A549 (cell line): ENCODE results near the gene CNTN4. TPM values are rescaled to one million over a fixed set of nuclear protein-coding genes. Genes with fewer than 3 reads are reported as not detected.

Experiments
- ATAC-seq, 2 experiments: fragments of 200-7000 bp in 1 of 2; fragments of >200 bp in 1 of 2; cut with Nextera tagmentation in 1 of 2; cut with Tn5 transposase in 1 of 2; 3 replicates each; pipeline versions ENCODE4 v1.8.0 to v1.9.1; 2018 to 2020; ENCODE audit warnings: mild to moderate bottlenecking in 1 of 2, moderate library complexity in 1 of 2
- CTCF ChIA-PET: fragments of 300-600 bp; sonication (Branson Sonifier 250); formaldehyde crosslinking; extraction: SDS; loops from one replicate; lab custom pipeline; 2021; ENCODE audit warnings: antibody characterized with exemption, inconsistent platforms; lab: Yijun Ruan, JAX
- POLR2A ChIA-PET: fragments of 350-600 bp; formaldehyde crosslinking; extraction: SDS; loops from one replicate; lab custom pipeline; 2021; ENCODE audit warnings: antibody characterized with exemption, inconsistent platforms; lab: Yijun Ruan, JAX
- DNase-seq, 2 experiments: peaks; one replicate each; pipeline versions ENCODE4 v3.0.0 to v3.0.0-alpha.2; 2011 to 2016; ENCODE audit warnings: low read depth in 1 of 2, low spot score in 1 of 2
- FAIRE-seq: peaks from 2 replicates; lab custom pipeline; 2011; peaks lifted over from hg19 to GRCh38; lab: Jason Lieb, UNC
- H3K27ac ChIP-seq, 2 experiments: fragments of >200 bp; sonication (Bioruptor Twin); formaldehyde crosslinking; 3 replicates each; pipeline ENCODE4 v1.5.1; 2016 to 2017
- H3K4me1 ChIP-seq: fragments of >200 bp; sonication (Bioruptor Twin); formaldehyde crosslinking; 3 replicates; pipeline ENCODE4 v1.6.1; 2016
- H3K4me2 ChIP-seq: fragments of >200 bp; sonication (Bioruptor Twin); formaldehyde crosslinking; 3 replicates; pipeline ENCODE4 v1.6.1; 2016
- H3K4me3 ChIP-seq: fragments of >200 bp; sonication (Bioruptor Twin); formaldehyde crosslinking; 3 replicates; pipeline ENCODE4 v1.5.1; 2016
- H3K9me3 ChIP-seq: fragments of >200 bp; sonication (Bioruptor Twin); formaldehyde crosslinking; 3 replicates; pipeline ENCODE4 v1.6.1; 2016
- BCL3 ChIP-seq: fragments of >200 bp; sonication (Bioruptor Twin); formaldehyde crosslinking; IDR thresholded peaks from 3 replicates; pipeline ENCODE4 v1.6.1; 2016
- CTCF ChIP-seq: fragments of >200 bp; sonication (Bioruptor Twin); formaldehyde crosslinking; IDR thresholded peaks from 3 replicates; pipeline ENCODE4 v1.5.1; 2016
- EHF ChIP-seq: fragments of 250-450 bp; sonication (Bioruptor Pico); IDR thresholded peaks from 2 replicates; pipeline ENCODE4 v1.5.0; 2020; ENCODE audit warnings: mild to moderate bottlenecking
- FOSB ChIP-seq: fragments of 250-450 bp; sonication (Bioruptor Pico); IDR thresholded peaks from 2 replicates; pipeline ENCODE4 v1.5.0; 2020; ENCODE audit warnings: mild to moderate bottlenecking, moderate library complexity
- FOSL2 ChIP-seq, 2 experiments: fragments of 450-650 bp in 1 of 2; fragments of >200 bp in 1 of 2; sonication (Bioruptor Twin) in 1 of 2; formaldehyde crosslinking; IDR thresholded peaks; 2 replicates each; pipeline versions ENCODE4 v1.5.0 to v1.6.1; 2016 to 2020; ENCODE audit warnings: mild to moderate bottlenecking in 1 of 2, moderate library complexity in 1 of 2
- HMGXB4 ChIP-seq: fragments of 250-450 bp; sonication (Bioruptor Pico); IDR thresholded peaks from 2 replicates; pipeline ENCODE4 v1.5.0; 2021; ENCODE audit warnings: mild to moderate bottlenecking, moderate library complexity, borderline replicate concordance
- HOXA7 ChIP-seq: fragments of 250-450 bp; sonication (Bioruptor Pico); IDR thresholded peaks from 2 replicates; pipeline ENCODE4 v1.5.0; 2020; ENCODE audit warnings: mild to moderate bottlenecking, moderate library complexity
- NR3C1 ChIP-seq: fragments of >200 bp; sonication (Bioruptor Twin); formaldehyde crosslinking; IDR thresholded peaks from 3 replicates; pipeline ENCODE4 v1.6.1; 2017
- PBX3 ChIP-seq: IDR thresholded peaks from 2 replicates; pipeline ENCODE4 v1.6.1; 2012
- POLR2A ChIP-seq: IDR thresholded peaks from 2 replicates; pipeline ENCODE4 v1.6.1; 2012; ENCODE audit warnings: mild to moderate bottlenecking, low read length
- RNF2 ChIP-seq: fragments of 200-600 bp; sonication (generic); IDR thresholded peaks from 2 replicates; pipeline ENCODE4 v1.6.1; 2016; ENCODE audit warnings: low read depth, mild to moderate bottlenecking, antibody characterized with exemption, moderate library complexity, borderline replicate concordance
- USF2 ChIP-seq: fragments of 450-650 bp; IDR thresholded peaks from 2 replicates; pipeline ENCODE4 v1.6.1; 2014; ENCODE audit warnings: antibody characterized with exemption
- ZNF302 ChIP-seq: fragments of 250-450 bp; sonication (Bioruptor Pico); IDR thresholded peaks from 2 replicates; pipeline ENCODE4 v1.9.0; 2021; ENCODE audit warnings: inconsistent platforms, mild to moderate bottlenecking, moderate library complexity
- WGBS: methylation state at CpG from one replicate; pipeline ENCODE4 v1.1.6; 2017; ENCODE audit errors: missing lambda C conversion rate; 5-methylcytosine and 5-hydroxymethylcytosine counted together
- polyA plus RNA-seq, 4 experiments: library from polyadenylated mRNA; depleted of rRNA in 3 of 4; stranded (reverse); fragments of >200 nt; fragmentation: RNase III in 1 of 4; extraction: RNeasy Plus Mini Kit Qiagen cat#74134 plus additional on column Dnase treatment in 1 of 4; gene quantifications; 2 replicates in 3 of 4; 3 replicates in 1 of 4; pipeline ENCODE4 v1.2.3, GENCODE V29; 2011 to 2017

Gene CNTN4
- polyA plus RNA-seq, 2 of the 4 experiments (the other 2 are of a cell fraction), result 0.03 TPM; not detected in 1

- TF ChIP-seq USF2 (no peak), HMGXB4 (CRISPR knock-in tag) (no peak), FOSB (CRISPR knock-in tag) (no peak)
Observed at GRCh38 chr3:2516762-2517441, 418.2 kb downstream of the CNTN4 start (continued).

GRCh38 chr3:2517500-2518172 lies 419.0 kb downstream of the CNTN4 start:
- ATAC-seq, result no peak
- POLR2A ChIA-PET, result no interaction called here
- no peak overlapping the region for H3K27ac ChIP-seq

More at GRCh38 chr3:2517500-2518172, 419.0 kb downstream of the CNTN4 start:
- no peaks in the 10 kb centered on the region for H3K9me3 ChIP-seq
- H3K4me1 ChIP-seq, result no peaks in the 10 kb centered on the region
- WGBS, result 22% methylated on average over 5 of the region's 5 CpGs
- H3K4me3 ChIP-seq, result no peak overlapping the region
- DNase-seq (no peak), FAIRE-seq (no peak)
- no peak for TF ChIP-seq POLR2A
- TF ChIP-seq HOXA7 (CRISPR knock-in tag), result no peak
- no peak for TF ChIP-seq BCL3
- no peak for TF ChIP-seq NR3C1
- no peak for TF ChIP-seq CTCF
- TF ChIP-seq ZNF302 (CRISPR knock-in tag), result no peak
- no peak for TF ChIP-seq EHF
- no peak for TF ChIP-seq RNF2
- no peak for TF ChIP-seq FOSL2 (IDR thresholded peaks at IDR 0.05)
- no peak for TF ChIP-seq FOSL2 (CRISPR knock-in tag; IDR thresholded peaks at IDR 0.05)
- TF ChIP-seq USF2, result no peak
- TF ChIP-seq PBX3, result no peak
- CTCF ChIA-PET, result no interaction called here
- H3K4me2 ChIP-seq, result no peak overlapping the region
